ENCODE data around the gene SLC39A6. TPM values are rescaled to one million over a fixed set of nuclear protein-coding genes. Genes with fewer than 3 reads are reported as not detected.
A peak's percentile ranks its signal among the peaks of the same experiment; 100 is the strongest.

Gene SLC39A6
- total RNA-seq, 2 experiments from 2014 or later: 19.3 to 29.4 TPM

- peaks cover 3% of the 10 kb centered on the region for H3K4me1 Mint-ChIP-seq
- CTCF ChIA-PET: no interaction called here
- H3K27ac Mint-ChIP-seq: no peak overlapping the region
- ATAC-seq: no peak
- H3K36me3 Mint-ChIP-seq: peaks cover 42% of the 10 kb centered on the region
- H3K9me3 Mint-ChIP-seq (ENCODE audit: low read depth): no peaks in the 10 kb centered on the region
- H3K4me3 Mint-ChIP-seq: no peak overlapping the region
- no peak for DNase-seq
- H3K27me3 Mint-ChIP-seq: no peaks in the 10 kb centered on the region
Observed at GRCh38 chr18:36153771-36154170, 24.6 kb upstream of the SLC39A6 start.

DNA sequence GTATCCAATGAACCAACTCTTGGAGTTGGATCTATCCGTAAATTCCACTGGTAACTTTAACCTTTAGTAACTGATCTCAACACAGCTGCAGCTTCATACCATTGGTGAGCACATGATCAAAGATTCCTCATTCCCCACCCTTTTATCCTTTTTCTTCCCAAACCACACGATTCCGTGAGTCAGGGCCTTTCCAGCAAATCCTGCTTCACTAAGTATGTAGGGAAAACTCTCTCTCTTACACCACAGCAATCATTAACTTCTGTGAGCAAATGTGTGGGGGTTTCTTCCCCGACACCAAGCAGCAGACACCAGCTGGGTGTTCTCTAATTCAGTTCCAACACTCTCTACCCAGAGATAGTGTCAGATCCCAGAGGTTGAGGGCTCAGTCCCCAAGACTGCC is 24.1 kb upstream of the SLC39A6 start:
- no peaks in the 10 kb centered on the region for H3K9me3 Mint-ChIP-seq (ENCODE audit: low read depth)
- H3K4me3 Mint-ChIP-seq: no peak overlapping the region
- no peak overlapping the region for H3K27ac Mint-ChIP-seq

DNA sequence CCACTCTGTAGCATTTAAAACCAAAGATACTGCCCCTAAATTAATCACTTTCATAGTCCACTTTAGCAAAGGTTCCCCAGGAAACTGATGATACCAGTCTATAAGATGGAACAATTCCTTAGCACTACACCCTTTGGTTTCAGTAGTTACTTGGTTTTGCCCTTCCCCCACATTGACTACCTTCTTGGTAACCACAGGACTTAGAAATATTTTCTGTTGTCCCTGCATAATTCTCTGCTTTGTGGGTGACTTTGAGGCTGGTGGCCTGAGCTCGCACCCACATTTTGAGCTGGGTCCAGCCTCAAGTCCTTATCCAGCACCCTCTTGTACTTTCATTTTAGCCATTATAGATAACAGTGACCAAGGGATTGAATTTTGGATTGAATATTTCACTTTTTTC is 23.6 kb upstream of the SLC39A6 start:
- CTCF ChIA-PET: interaction anchor here (1.3 kb wide), 1 partner anchor 19 kb away, joined by 3 read pairs; no protein-coding TSS in a partner anchor
- ATAC-seq (no peak), DNase-seq (no peak)
- Mint-ChIP-seq H3K9me3 (ENCODE audit: low read depth) (no peaks in the 10 kb centered on the region), H3K4me1 (no peaks in the 10 kb centered on the region), H3K4me3 (no peak overlapping the region), H3K27ac (no peak overlapping the region), H3K27me3 (no peaks in the 10 kb centered on the region), H3K36me3 (peaks cover 41% of the 10 kb centered on the region)

More for the DNA sequence above, 24.1 kb upstream of the SLC39A6 start:
- H3K36me3 Mint-ChIP-seq: peaks cover 40% of the 10 kb centered on the region
- peaks cover under 1% of the 10 kb centered on the region for H3K4me1 Mint-ChIP-seq
- H3K27me3 Mint-ChIP-seq: no peaks in the 10 kb centered on the region
- CTCF ChIA-PET: interaction anchor here (1.3 kb wide), 1 partner anchor 19 kb away, joined by 3 read pairs; no protein-coding TSS in a partner anchor
- no peak for DNase-seq
- ATAC-seq: no peak

DNA sequence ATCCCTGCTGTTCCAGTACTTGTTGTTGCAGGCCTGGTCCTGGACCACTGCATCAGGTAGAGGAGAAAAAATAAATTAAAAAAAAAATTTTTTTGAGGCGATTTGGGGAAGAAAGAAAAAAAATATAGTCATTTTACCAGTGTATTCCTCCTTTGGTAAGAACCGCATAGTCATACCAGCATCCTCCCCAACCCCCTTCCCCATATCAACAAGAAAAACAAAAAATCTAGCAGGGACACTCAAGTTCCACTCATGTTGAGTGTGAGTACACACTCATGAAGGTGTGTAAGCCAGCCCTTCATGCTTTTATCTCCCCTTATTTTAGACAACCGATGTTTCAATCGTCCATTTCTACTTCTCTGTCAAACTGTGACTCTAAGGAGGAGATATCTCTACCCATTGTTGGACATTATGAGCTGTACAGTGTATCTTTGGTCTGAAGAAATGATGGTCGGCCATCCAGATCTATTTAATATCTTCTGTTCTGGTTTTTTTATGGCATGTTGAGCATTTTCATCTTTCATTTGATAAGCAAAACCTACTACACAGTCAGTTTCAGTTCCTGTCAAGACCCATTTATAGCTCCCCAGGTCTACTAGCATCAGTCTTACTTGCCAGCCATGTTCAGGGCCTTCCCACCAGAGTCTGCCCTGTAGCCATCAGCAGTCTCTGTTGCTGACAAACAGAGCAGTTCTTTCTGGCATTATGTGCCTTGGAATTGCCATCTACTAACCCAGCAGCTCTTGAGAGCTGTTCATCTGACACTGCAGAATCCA is 20.6 kb upstream of the SLC39A6 start:
- DNase-seq (no peak), ATAC-seq (no peak)
- H3K27me3 Mint-ChIP-seq: no peaks in the 10 kb centered on the region
- peaks cover 34% of the 10 kb centered on the region for H3K36me3 Mint-ChIP-seq
- no peaks in the 10 kb centered on the region for H3K4me1 Mint-ChIP-seq
- CTCF ChIA-PET: interaction anchor here (0.7 kb wide), 1 partner anchor 9 kb away, joined by 3 read pairs; no protein-coding TSS in a partner anchor
- H3K4me3 Mint-ChIP-seq: no peak overlapping the region
- H3K27ac Mint-ChIP-seq: no peak overlapping the region
- no peaks in the 10 kb centered on the region for H3K9me3 Mint-ChIP-seq (ENCODE audit: low read depth)

DNA sequence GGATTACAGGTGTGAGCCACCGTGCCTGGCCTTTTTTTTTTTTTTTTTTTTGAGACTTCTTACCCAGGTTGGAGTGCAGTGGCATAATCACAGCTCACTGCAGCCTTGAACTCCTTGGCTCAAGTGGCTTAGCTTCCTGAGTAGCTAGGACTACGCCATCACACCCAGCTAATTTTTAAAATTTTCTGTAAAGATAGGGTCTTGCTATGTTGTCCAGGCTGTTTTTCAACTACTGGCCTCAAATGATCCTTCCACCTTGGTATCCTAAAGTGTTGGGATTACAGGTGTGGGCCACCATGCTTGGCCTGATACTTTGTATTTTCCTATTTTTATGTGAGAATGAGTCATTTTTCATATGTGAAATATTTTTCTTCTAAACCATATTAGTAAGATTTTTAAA is 14.3 kb upstream of the SLC39A6 start:
- ATAC-seq (no peak), DNase-seq (no peak)
- Mint-ChIP-seq H3K9me3 (ENCODE audit: low read depth) (no peaks in the 10 kb centered on the region), H3K27ac (no peak overlapping the region), H3K27me3 (no peaks in the 10 kb centered on the region), H3K4me1 (peaks cover 8% of the 10 kb centered on the region), H3K4me3 (no peak overlapping the region), H3K36me3 (peaks cover 41% of the 10 kb centered on the region)
- CTCF ChIA-PET: interaction anchor here (0.7 to 1.2 kb wide), 3 partner anchors 20 to 141 kb away, joined by 3 to 4 read pairs (median 3); no protein-coding TSS in a partner anchor

- H3K4me3 Mint-ChIP-seq: no peak overlapping the region
- peaks cover 40% of the 10 kb centered on the region for H3K36me3 Mint-ChIP-seq
- no peaks in the 10 kb centered on the region for H3K9me3 Mint-ChIP-seq (ENCODE audit: low read depth)
- H3K4me1 Mint-ChIP-seq: peaks cover 8% of the 10 kb centered on the region
- ATAC-seq: no peak
- DNase-seq: no peak
- CTCF ChIA-PET: interaction anchor here (0.7 kb wide), 1 partner anchor 140 kb away, joined by 3 read pairs; no protein-coding TSS in a partner anchor
- H3K27me3 Mint-ChIP-seq: no peaks in the 10 kb centered on the region
- no peak overlapping the region for H3K27ac Mint-ChIP-seq
Observed at GRCh38 chr18:36142751-36143150, 13.6 kb upstream of the SLC39A6 start.

- H3K4me1 Mint-ChIP-seq: peaks cover 9% of the 10 kb centered on the region
- ATAC-seq (no peak), DNase-seq (no peak)
- no peak overlapping the region for H3K27ac Mint-ChIP-seq
- H3K9me3 Mint-ChIP-seq (ENCODE audit: low read depth): no peaks in the 10 kb centered on the region
- peaks cover 40% of the 10 kb centered on the region for H3K36me3 Mint-ChIP-seq
- CTCF ChIA-PET: no interaction called here
- H3K4me3 Mint-ChIP-seq: no peak overlapping the region
- no peaks in the 10 kb centered on the region for H3K27me3 Mint-ChIP-seq
Observed at GRCh38 chr18:36141576-36141975, 12.4 kb upstream of the SLC39A6 start.

- ATAC-seq: no peak
Observed at GRCh38 chr18:36139245-36139644, 10.1 kb upstream of the SLC39A6 start.

GRCh38 chr18:36135264-36135663 is 6.1 kb upstream of the SLC39A6 start:
- Mint-ChIP-seq H3K27ac (no peak overlapping the region), H3K4me3 (no peak overlapping the region), H3K36me3 (peaks cover 33% of the 10 kb centered on the region), H3K27me3 (no peaks in the 10 kb centered on the region), H3K9me3 (ENCODE audit: low read depth) (no peaks in the 10 kb centered on the region), H3K4me1 (peaks cover 36% of the 10 kb centered on the region)
- no peak for DNase-seq
- no peak for ATAC-seq
- CTCF ChIA-PET: no interaction called here

More at GRCh38 chr18:36139245-36139644, 10.1 kb upstream of the SLC39A6 start:
- H3K27ac Mint-ChIP-seq: no peak overlapping the region
- no peaks in the 10 kb centered on the region for H3K27me3 Mint-ChIP-seq
- H3K36me3 Mint-ChIP-seq: peaks cover 35% of the 10 kb centered on the region
- H3K4me1 Mint-ChIP-seq: peaks cover 18% of the 10 kb centered on the region
- H3K4me3 Mint-ChIP-seq: no peak overlapping the region
- CTCF ChIA-PET: interaction anchor here (1.3 to 2.0 kb wide), 2 partner anchors 10 to 17 kb away, joined by 3 to 9 read pairs; partner anchors contain the start of genes ELP2 and SLC39A6
- no peaks in the 10 kb centered on the region for H3K9me3 Mint-ChIP-seq (ENCODE audit: low read depth)
- no peak for DNase-seq

DNA sequence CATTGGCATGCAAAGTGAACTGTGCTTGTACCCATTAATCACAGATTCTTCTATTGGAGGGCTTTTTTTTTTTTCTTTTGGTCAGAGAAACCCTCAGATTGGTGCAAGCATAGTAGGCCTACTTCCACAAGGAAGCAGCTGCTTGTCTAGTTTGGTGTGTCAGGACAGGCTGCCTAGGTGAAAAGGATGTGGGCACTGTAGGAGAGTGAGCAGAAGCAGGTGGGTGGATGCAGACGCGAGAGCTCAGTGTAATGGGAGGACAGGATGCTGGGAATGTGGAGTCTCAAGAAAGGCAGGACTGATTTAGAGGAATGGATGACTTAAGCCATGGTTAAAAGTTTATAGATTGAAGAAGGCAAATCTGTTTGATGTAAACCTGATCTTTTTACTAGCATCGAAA is 3.6 kb upstream of the SLC39A6 start:
- ATAC-seq (no peak), DNase-seq (no peak)
- Mint-ChIP-seq H3K27me3 (no peaks in the 10 kb centered on the region), H3K36me3 (peaks cover 22% of the 10 kb centered on the region), H3K4me3 (peak overlapping the region; percentile 10), H3K9me3 (ENCODE audit: low read depth) (no peaks in the 10 kb centered on the region), H3K4me1 (peaks cover 46% of the 10 kb centered on the region), H3K27ac (peak overlapping the region; percentile 70)
- CTCF ChIA-PET: no interaction called here

DNA sequence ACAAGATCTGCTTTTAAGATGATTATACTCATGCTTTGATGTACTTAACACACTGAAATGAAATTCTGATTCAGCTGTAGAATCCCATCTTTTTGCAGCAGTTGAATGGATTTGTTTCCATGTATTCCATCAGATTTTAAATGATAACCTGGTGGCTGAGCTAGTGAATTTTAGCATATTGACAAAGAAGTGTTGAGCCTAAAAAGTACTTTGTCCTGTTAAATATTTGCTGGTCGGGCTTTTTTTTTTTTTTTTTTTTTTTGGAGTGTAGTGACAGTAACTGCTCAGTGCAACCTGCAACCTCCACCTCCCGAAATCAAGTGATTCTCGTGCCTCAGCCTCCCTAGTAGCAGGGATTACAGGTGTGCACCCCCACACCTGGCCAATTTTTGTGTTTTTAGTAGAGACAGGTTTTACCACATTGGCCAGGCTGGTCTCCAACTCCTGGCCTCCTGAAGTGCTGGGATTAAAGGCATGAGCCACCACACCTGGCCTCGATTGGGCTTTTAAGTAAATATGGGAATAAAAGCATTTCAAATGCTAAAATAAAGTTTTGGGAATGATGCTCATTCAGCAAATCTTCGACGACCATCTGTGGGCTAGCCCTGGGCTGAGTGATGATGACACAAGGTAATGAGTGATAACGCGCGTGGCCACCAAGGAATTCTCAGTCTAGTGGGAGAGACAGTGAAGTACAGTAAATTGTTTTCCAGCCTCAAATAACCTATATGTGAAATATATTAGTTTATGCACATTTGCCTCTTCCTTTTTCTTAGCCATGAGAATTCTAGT is 2.7 kb upstream of the SLC39A6 start:
- DNase-seq (no peak), ATAC-seq (no peak)
- Mint-ChIP-seq H3K27ac (peak overlapping the region; percentile 58), H3K4me1 (peaks cover 52% of the 10 kb centered on the region), H3K4me3 (peak overlapping the region; percentile 10), H3K27me3 (no peaks in the 10 kb centered on the region), H3K9me3 (ENCODE audit: low read depth) (no peaks in the 10 kb centered on the region), H3K36me3 (peaks cover 20% of the 10 kb centered on the region)
- CTCF ChIA-PET: interaction anchor here (0.9 kb wide), 1 partner anchor 157 kb away, joined by 4 read pairs; no protein-coding TSS in a partner anchor

DNA sequence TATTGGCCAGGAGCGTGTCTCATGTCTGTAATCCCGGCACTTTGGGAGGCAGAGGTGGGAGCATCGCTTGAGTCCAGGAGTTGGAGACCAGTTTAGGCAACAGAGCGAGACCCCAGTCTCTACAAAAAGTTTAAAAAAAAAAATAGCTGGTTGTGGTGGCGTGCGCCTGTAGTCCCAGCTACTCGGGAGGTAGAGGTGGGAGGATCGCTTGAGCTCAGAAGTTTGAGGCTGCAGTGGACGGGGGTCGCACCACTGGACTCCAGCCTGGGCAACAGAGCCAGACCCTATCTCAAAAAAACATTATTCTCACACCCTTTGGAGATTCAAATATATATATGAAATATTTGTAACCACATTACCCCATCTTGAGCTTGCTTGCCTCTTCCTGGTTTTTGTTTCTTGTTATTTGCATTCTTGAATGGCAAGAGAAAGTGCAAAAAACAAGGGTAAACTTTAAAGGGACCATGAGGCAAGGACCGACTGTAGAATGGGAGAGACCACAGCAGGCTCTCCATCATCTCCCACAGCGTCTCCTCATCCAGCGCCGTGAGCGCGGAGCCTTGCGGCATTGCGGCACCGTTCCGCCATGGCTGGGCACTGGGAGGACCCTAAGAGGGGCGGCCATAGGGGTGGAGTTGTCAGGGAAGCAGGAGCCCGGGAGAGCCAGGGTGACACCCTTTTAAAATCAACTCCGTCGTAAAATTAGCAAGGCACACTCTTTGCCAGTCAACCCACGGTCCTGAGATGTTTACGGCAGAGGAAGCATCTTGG is 1.9 kb upstream of the SLC39A6 start:
- no peaks in the 10 kb centered on the region for H3K9me3 Mint-ChIP-seq (ENCODE audit: low read depth)
- ATAC-seq (no peak), DNase-seq (no peak)
- peak overlapping the region; percentile 95 for H3K4me3 Mint-ChIP-seq
- no peaks in the 10 kb centered on the region for H3K27me3 Mint-ChIP-seq
- H3K4me1 Mint-ChIP-seq: peaks cover 57% of the 10 kb centered on the region
- H3K27ac Mint-ChIP-seq: no peak overlapping the region
- H3K36me3 Mint-ChIP-seq: peaks cover 19% of the 10 kb centered on the region
- CTCF ChIA-PET: interaction anchor here (0.9 kb wide), 1 partner anchor 156 kb away, joined by 4 read pairs; no protein-coding TSS in a partner anchor

All from activated CD8-positive, alpha-beta memory T cell treated with anti-CD3 and anti-CD28 coated beads, Interleukin-2, amount 10 ng/mL, durations not matched to agents 7 days and 5 days (primary cell).